Pancreas (tissue), 10 donors: ENCODE results near the gene NANOS1. TPM values are rescaled to one million over a fixed set of nuclear protein-coding genes. Genes with fewer than 3 reads are reported as not detected.

Experiments
- ATAC-seq, 4 donors: fragments of 200-7000 bp; cut with Tn5 transposase; one replicate each; pipeline versions ENCODE4 v1.8.0 to v1.9.1; 2020; ENCODE audit warnings: mild to moderate bottlenecking in 4 of 4, moderate library complexity in 4 of 4
- DNase-seq, 6 donors: peaks; one replicate each; pipeline ENCODE4 v3.0.0-alpha.2; 2020
- FAIRE-seq: peaks from 2 replicates; lab custom pipeline; 2012; peaks lifted over from hg19 to GRCh38; lab: Jason Lieb, UNC
- H3K27ac ChIP-seq, 4 donors: fragments of 200-600 bp; sonication (generic); 1 replicate in 3 of 4; 2 replicates in 1 of 4; pipeline versions ENCODE4 v1.5.0 to v1.8.0; 2020
- H3K27me3 ChIP-seq, 4 donors: fragments of 200-600 bp; one replicate each; pipeline ENCODE4 v1.8.0; 2021
- H3K36me3 ChIP-seq, 3 donors: fragments of 200-600 bp; sonication (generic) in 1 of 3; one replicate each; pipeline versions ENCODE4 v1.5.0 to v1.8.0; 2020 to 2021
- H3K4me1 ChIP-seq, 3 donors: fragments of 200-600 bp; one replicate each; pipeline ENCODE4 v1.8.0; 2021
- H3K4me3 ChIP-seq, 4 donors: fragments of 200-600 bp; sonication (generic) in 2 of 4; one replicate each; pipeline versions ENCODE4 v1.5.0 to v1.8.0; 2020 to 2021
- H3K9me3 ChIP-seq, 4 donors: fragments of 200-600 bp; one replicate each; pipeline ENCODE4 v1.8.0; 2021
- WGBS, 2 donors: extraction: QIAGEN DNeasy Blood & Tissue Kit; methylation state at CpG; one replicate each; pipeline ENCODE4 v1.1.7; 2013; 5-methylcytosine and 5-hydroxymethylcytosine counted together
- intact Hi-C, 3 donors: fragments of 100-400 bp; cut with DNase I; formaldehyde crosslinking; loops; one replicate each; pipeline versions ENCODE4 v1.11.1 to v1.14.2; 2022
- polyA plus RNA-seq, 2 donors: library from polyadenylated mRNA; stranded (reverse); fragments of 200-250 nt; gene quantifications; one replicate each; pipeline ENCODE4 v1.2.3, GENCODE V29; 2013
- total RNA-seq, 6 donors: library from RNA; stranded (reverse); fragmentation: NEBNext Ultra II Directional in 4 of 6; extraction: Animal tissue kit (Norgen Biotek cat#: 25700) in 4 of 6; gene quantifications; one replicate each; pipeline versions ENCODE4 v1.2.1 to v1.2.4, GENCODE V29; 2021 to 2023
- TF ChIP-seq, protein P1 (sequence below), 4 donors: fragments of 200-600 bp; sonication (generic) in 3 of 4; IDR thresholded peaks; one replicate each; pipeline versions ENCODE4 v1.5.0 to v1.8.0; 2021; ENCODE audit warnings: antibody characterized with exemption in 4 of 4
- donor health status: healthy with polysubstance abuse.
- donor health status: DM: no; HTN: no; CAD: no; lungs with moderate emphysema.
- donor health status: DM: no; HTN: no; CAD: no.
- donor health status: control.
- donor health status: control.
- donor health status: Bipolar disorder and iron deficiency.
- donor health status: DM: yes; HTN: yes; CAD: no.
- donor health status: DM: no; HTN: no; CAD: no.
- donor health status: DM: no; HTN: no; CAD: no.
- donor health status: DM: yes; HTN: yes; CAD: no.

Gene NANOS1
- total and polyA plus RNA-seq, 8 donors: 0.47 to 7.7 (median 1.5) TPM

GRCh38 chr10:119078422-119079179 is 49.1 kb downstream of the NANOS1 start:
- intact Hi-C loops: no loop called here
- Histone ChIP-seq H3K4me3 (peak overlapping the region in 3 of 4 donors; percentile 86 to 99 (median 90)), H3K27me3 (no peaks in the 10 kb centered on the region), H3K9me3 (no peaks in the 10 kb centered on the region), H3K4me1 (peaks cover 4 to 22% (median 16%) of the 10 kb centered on the region in 3 donors), H3K36me3 (no peaks in the 10 kb centered on the region), H3K27ac (no peak overlapping the region)
- FAIRE-seq (no peak), DNase-seq (no peak), ATAC-seq (no peak)
- TF ChIP-seq, protein P1, sequence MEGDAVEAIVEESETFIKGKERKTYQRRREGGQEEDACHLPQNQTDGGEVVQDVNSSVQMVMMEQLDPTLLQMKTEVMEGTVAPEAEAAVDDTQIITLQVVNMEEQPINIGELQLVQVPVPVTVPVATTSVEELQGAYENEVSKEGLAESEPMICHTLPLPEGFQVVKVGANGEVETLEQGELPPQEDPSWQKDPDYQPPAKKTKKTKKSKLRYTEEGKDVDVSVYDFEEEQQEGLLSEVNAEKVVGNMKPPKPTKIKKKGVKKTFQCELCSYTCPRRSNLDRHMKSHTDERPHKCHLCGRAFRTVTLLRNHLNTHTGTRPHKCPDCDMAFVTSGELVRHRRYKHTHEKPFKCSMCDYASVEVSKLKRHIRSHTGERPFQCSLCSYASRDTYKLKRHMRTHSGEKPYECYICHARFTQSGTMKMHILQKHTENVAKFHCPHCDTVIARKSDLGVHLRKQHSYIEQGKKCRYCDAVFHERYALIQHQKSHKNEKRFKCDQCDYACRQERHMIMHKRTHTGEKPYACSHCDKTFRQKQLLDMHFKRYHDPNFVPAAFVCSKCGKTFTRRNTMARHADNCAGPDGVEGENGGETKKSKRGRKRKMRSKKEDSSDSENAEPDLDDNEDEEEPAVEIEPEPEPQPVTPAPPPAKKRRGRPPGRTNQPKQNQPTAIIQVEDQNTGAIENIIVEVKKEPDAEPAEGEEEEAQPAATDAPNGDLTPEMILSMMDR (IDR thresholded peaks at IDR 0.05): no peak
- 18 to 20% methylated on average over 10 of the region's 10 CpGs for whole genome bisulfite sequencing, 2 donors

- DNase-seq (peak; percentile 72 to 90 (median 77)), FAIRE-seq (no peak), ATAC-seq (peak; percentile 77 to 88 (median 80))
- no peaks in the 10 kb centered on the region for H3K27me3 ChIP-seq
- no peaks in the 10 kb centered on the region for H3K36me3 ChIP-seq
- no peaks in the 10 kb centered on the region for H3K9me3 ChIP-seq
- intact Hi-C loops: no loop called here
- TF ChIP-seq, protein P1 (IDR thresholded peaks at IDR 0.05): no peak
- H3K27ac ChIP-seq: peak overlapping the region; percentile 96 to 97 (median 96)
- WGBS, 2 donors: 0% methylated on average over 28 to 48 of the region's 48 CpGs
- peak overlapping the region; percentile 86 to 100 (median 94) for H3K4me3 ChIP-seq
- peaks cover 4 to 22% (median 13%) of the 10 kb centered on the region in 3 donors for H3K4me1 ChIP-seq
Observed at GRCh38 chr10:119079599-119080520, 50.3 kb downstream of the NANOS1 start.

- H3K9me3 ChIP-seq: no peaks in the 10 kb centered on the region
- H3K4me3 ChIP-seq: peak within 1 kb of the TSS; percentile 86 to 100 (median 94)
- 0% methylated on average over 62 to 74 of the region's 74 CpGs for WGBS, 2 donors
- H3K4me1 ChIP-seq: peaks cover 0 to 22% (median 13%) of the 10 kb centered on the region in 3 donors
- peak; percentile 87 to 98 (median 95) for DNase-seq
- peak within 1 kb of the TSS; percentile 96 to 97 (median 96) for H3K27ac ChIP-seq
- TF ChIP-seq, protein P1 (IDR thresholded peaks at IDR 0.05): no peak
- H3K36me3 ChIP-seq: no peaks in the 10 kb centered on the region
- H3K27me3 ChIP-seq: no peaks in the 10 kb centered on the region
- ATAC-seq: peak; percentile 92 to 97 (median 94)
- intact Hi-C loops: no loop called here
- no peak for FAIRE-seq
Observed at GRCh38 chr10:119080521-119081259, 51.2 kb downstream of the NANOS1 start, which contains the start of gene EIF3A. Gene EIF3A (minus strand): TSS chr10:119080817. CDS start chr10:119080676, 141 bp downstream.

Other genes with a start within 250 kb of the NANOS1 start
- gene EIF3A, start 51.1 kb downstream of the NANOS1 start, total RNA-seq: 100 to 1,000 TPM in 4 of 6 donors, 10 to 100 TPM in 2; 64.8 to 145 (median 106) TPM
- gene EIF3A, start 51.1 kb downstream of the NANOS1 start, polyA plus RNA-seq: 10 to 100 TPM; 37.2 to 42.1 TPM
- 10 to 100 TPM in 3 of 6 donors, 1 to 10 TPM in 3; 7.7 to 16.3 (median 9.7) TPM for gene DENND10, start 74.4 kb downstream of the NANOS1 start, total RNA-seq
- 10 to 100 TPM in 1 of 2 donors, 1 to 10 TPM in 1; 7.2 to 13.1 TPM for gene DENND10, start 74.4 kb downstream of the NANOS1 start, polyA plus RNA-seq
- 10 to 100 TPM; 16.1 to 28.4 (median 21.7) TPM for gene SFXN4, start 136.0 kb downstream of the NANOS1 start, total RNA-seq
- gene SFXN4, start 136.0 kb downstream of the NANOS1 start, polyA plus RNA-seq: 10 to 100 TPM; 56.8 to 58.6 TPM
- 10 to 100 TPM; 27.1 to 59.3 (median 42.4) TPM for gene PRDX3, start 149.1 kb downstream of the NANOS1 start, total RNA-seq
- 10 to 100 TPM; 39.3 to 87.4 TPM for gene PRDX3, start 149.1 kb downstream of the NANOS1 start, polyA plus RNA-seq
- 1 to 10 TPM; 1.4 to 4.1 (median 2.2) TPM for gene GRK5, start 177.9 kb downstream of the NANOS1 start, total RNA-seq
- 1 to 10 TPM; 2.3 to 6.0 TPM for gene GRK5, start 177.9 kb downstream of the NANOS1 start, polyA plus RNA-seq